Measurements from ENCODE around the gene ALAS1.
A peak's percentile ranks its signal among the peaks of the same experiment; 100 is the strongest.

ALAS1 gene

DNA sequence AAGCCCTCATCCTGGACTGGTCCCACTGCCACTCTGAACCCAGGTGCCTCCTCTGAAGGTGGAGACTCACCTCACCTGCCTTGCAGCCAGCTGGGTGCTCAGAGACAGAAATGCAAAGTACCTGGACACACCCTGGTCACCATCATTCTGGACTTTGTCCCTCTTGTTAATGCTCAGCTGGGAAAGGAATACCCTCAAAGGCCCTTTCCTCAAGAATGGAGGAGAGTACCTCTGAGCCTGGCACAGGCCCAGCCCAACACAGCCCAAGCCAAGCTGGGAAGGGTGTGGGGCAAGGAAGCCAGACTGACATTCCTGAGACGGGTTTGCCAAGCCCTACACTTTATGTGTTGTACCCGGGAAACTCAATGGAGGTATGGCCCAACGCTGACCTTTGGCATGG, 983 bp upstream of the ALAS1 start:
- no peak for DNase-seq (ENCODE audit: low read depth in 1 of 2, low spot score in 1 of 2)
- H3K27ac ChIP-seq (replicated peaks), result peak overlapping the region; percentile 88
- TF ChIP-seq REST (IDR thresholded peaks at IDR 0.05; ENCODE audit: insufficient replicate concordance, low read depth), result no peak
- no peak for TF ChIP-seq SPI1 (IDR thresholded peaks at IDR 0.05; ENCODE audit: borderline replicate concordance, low read depth)
- H3K4me3 ChIP-seq (replicated peaks; ENCODE audit: insufficient read depth, low read length), result no peak overlapping the region
- H3K27me3 ChIP-seq (ENCODE audit: insufficient read depth, poor library complexity, severe bottlenecking), result no peaks in the 10 kb centered on the region

GRCh38 chr3:52197499-52197841, 490 bp upstream of the ALAS1 start:
- H3K27me3 ChIP-seq (ENCODE audit: insufficient read depth, poor library complexity, severe bottlenecking), result no peaks in the 10 kb centered on the region
- DNase-seq (ENCODE audit: low read depth in 1 of 2, low spot score in 1 of 2), result no peak
- peak overlapping the region; percentile 88 for H3K27ac ChIP-seq (replicated peaks)
- TF ChIP-seq GABPA (IDR thresholded peaks at IDR 0.05; ENCODE audit: low read depth), result no peak
- H3K4me3 ChIP-seq (replicated peaks; ENCODE audit: insufficient read depth, low read length), result 0 out of 2 replicates have a peak overlapping the region, but pooled peaks have one; percentile 86

DNA sequence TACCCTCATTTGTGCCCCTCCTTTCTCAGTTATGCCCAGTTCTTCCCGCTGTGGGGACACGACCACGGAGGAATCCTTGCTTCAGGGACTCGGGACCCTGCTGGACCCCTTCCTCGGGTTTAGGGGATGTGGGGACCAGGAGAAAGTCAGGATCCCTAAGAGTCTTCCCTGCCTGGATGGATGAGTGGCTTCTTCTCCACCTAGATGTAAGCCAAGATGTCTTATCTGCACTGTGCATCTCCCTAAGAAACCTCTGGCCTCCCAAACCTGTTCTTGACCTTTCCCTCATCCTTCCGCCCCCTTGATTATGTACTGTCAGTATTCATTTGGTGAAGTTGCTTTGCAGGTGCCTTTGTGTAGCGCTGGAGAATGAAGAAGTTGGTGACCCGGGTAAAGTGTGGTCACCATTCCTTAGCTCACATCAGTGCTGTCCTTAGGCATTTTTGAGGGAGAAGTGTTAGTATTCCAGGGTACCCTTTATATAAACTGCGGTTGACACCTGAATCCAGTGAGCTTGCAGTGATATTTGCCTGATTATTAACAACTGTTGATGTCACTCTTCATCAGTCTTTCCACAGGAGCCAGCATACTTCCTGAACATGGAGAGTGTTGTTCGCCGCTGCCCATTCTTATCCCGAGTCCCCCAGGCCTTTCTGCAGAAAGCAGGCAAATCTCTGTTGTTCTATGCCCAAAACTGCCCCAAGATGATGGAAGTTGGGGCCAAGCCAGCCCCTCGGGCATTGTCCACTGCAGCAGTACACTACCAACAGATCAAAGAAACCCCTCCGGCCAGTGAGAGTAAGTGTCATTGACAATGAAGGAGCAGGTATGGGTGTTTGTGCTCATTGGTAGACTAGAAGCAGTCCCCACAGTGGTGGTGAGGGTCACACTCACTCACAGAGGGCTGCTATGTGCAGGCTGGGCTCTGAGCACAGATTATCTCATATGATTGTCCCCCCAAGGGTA, 966 bp downstream of the ALAS1 start:
- TF ChIP-seq, protein P1, sequence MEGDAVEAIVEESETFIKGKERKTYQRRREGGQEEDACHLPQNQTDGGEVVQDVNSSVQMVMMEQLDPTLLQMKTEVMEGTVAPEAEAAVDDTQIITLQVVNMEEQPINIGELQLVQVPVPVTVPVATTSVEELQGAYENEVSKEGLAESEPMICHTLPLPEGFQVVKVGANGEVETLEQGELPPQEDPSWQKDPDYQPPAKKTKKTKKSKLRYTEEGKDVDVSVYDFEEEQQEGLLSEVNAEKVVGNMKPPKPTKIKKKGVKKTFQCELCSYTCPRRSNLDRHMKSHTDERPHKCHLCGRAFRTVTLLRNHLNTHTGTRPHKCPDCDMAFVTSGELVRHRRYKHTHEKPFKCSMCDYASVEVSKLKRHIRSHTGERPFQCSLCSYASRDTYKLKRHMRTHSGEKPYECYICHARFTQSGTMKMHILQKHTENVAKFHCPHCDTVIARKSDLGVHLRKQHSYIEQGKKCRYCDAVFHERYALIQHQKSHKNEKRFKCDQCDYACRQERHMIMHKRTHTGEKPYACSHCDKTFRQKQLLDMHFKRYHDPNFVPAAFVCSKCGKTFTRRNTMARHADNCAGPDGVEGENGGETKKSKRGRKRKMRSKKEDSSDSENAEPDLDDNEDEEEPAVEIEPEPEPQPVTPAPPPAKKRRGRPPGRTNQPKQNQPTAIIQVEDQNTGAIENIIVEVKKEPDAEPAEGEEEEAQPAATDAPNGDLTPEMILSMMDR (IDR thresholded peaks at IDR 0.05; ENCODE audit: insufficient read depth, low read length), result no peak
- TF ChIP-seq GABPA (IDR thresholded peaks at IDR 0.05; ENCODE audit: low read depth), result no peak
- TF ChIP-seq POLR2AphosphoS5 (IDR thresholded peaks at IDR 0.05; ENCODE audit: low read depth), result no peak
- TF ChIP-seq SPI1 (IDR thresholded peaks at IDR 0.05; ENCODE audit: borderline replicate concordance, low read depth), result no peak
- TF ChIP-seq REST (IDR thresholded peaks at IDR 0.05; ENCODE audit: insufficient replicate concordance, low read depth), result no peak
- no peak for DNase-seq (ENCODE audit: low read depth in 1 of 2, low spot score in 1 of 2)
- Histone ChIP-seq H3K27me3 (ENCODE audit: insufficient read depth, poor library complexity, severe bottlenecking) (no peaks in the 10 kb centered on the region), H3K4me3 (replicated peaks; ENCODE audit: insufficient read depth, low read length) (peak overlapping the region; percentile 86), H3K27ac (replicated peaks) (peak overlapping the region; percentile 88)

- Histone ChIP-seq H3K4me3 (replicated peaks; ENCODE audit: insufficient read depth, low read length) (peak overlapping the region; percentile 15), H3K27ac (replicated peaks) (peak overlapping the region; percentile 88), H3K27me3 (ENCODE audit: insufficient read depth, poor library complexity, severe bottlenecking) (no peaks in the 10 kb centered on the region)
- peak in 1 of 2 experiments; percentile 50 for DNase-seq (ENCODE audit: low read depth in 1 of 2, low spot score in 1 of 2)
- TF ChIP-seq SPI1 (IDR thresholded peaks at IDR 0.05; ENCODE audit: borderline replicate concordance, low read depth), result peak; percentile 2; the same call in 1 of the 2 replicates
- TF ChIP-seq, protein P1 (IDR thresholded peaks at IDR 0.05; ENCODE audit: insufficient read depth, low read length), result no peak
Observed at GRCh38 chr3:52200981-52201679, 3.2 kb downstream of the ALAS1 start.
